RPMI7951 (cell line): ENCODE data around the gene AADACL4. TPM values are rescaled to one million over a fixed set of nuclear protein-coding genes. Genes with fewer than 3 reads are reported as not detected.
A peak's percentile ranks its signal among the peaks of the same experiment; 100 is the strongest.

Source experiments
- DNase-seq: peaks from one replicate; pipeline ENCODE4 v3.0.0-alpha.2; 2012; ENCODE audit warnings: low read depth
- total RNA-seq: library from RNA; depleted of rRNA; stranded (reverse); fragments of >200 nt; shearing (Covaris generic); gene quantifications from 2 replicates; pipeline ENCODE4 v1.2.3, GENCODE V29; 2014; rRNA removed

AADACL4 gene
- total RNA-seq, result not detected in 2 replicates

DNA sequence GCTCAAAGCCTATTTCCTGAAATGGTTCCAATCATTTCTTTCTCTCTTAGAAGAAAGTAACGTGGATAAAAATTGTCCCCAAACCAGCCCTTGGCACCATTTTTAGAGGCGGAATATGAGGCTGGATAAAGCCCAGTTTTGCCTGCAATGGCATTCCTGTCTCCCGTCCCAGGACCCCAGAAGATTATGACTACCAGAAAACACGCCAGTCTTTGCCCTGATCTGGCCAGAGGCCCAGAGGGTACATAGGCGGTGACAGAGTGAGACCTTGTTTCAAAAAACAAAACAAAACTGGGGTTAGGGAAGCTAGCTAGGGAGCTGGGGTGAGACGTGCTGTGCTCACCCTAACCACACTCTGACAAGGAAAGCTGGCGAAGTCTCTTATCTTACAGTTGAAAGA, at the start of gene AADACL4:
AADACL4 (plus strand) TSS at position 301 of the 400 bp plus-strand sequence. CDS start 462 bp downstream, outside the sequence.
- DNase-seq, result no peak

GRCh38 chr1:12594490-12594889, 49.4 kb upstream of the AADACL4 start:
- DNase-seq, result no peak

DNA sequence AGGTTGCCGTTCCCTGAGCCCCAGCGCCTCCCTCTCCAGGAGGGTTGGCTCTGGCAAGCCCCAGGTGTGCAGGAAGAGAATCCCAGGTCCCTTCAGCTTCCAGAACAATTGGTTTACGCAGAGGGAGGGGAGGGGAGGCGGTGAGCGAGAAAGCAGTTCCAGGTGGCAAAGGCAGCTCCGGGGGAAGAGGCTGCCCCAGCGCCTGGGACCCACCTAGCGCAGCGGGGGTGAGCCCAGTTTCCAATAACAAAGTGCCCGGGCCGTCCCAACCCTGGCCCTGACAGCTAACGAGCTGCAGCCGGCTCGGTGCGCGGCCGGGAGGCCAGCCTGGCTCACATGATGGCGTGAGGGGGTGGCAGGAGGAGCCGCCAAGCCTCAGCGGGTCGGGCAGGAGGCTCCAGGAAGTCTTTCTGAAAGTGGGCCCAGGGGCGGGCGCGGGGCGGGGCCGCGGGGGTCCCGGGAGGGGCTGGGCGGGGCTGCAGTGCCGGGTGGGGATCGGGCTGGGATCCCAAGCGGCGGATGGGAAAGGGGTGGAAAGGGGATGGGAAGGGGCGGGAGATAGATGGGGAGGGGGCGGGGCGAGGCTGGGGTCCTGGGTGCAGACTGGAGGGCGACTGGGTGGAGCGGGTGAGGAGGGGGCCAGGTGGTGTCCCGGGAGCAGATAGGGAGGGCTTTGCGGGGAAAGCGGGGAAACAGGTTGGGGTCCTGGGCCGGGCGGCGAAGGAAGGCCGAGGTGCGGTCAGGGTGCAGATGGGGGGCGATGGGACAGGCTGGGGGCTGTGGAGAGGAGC, 48.7 kb upstream of the AADACL4 start:
- peak; percentile 66 for DNase-seq

GRCh38 chr1:12595757-12596006, 48.2 kb upstream of the AADACL4 start:
- no peak for DNase-seq

- DNase-seq, result peak; percentile 99
Observed at GRCh38 chr1:12596007-12596821, 47.7 kb upstream of the AADACL4 start.

GRCh38 chr1:12597792-12598191, 46.1 kb upstream of the AADACL4 start:
- no peak for DNase-seq

DNA sequence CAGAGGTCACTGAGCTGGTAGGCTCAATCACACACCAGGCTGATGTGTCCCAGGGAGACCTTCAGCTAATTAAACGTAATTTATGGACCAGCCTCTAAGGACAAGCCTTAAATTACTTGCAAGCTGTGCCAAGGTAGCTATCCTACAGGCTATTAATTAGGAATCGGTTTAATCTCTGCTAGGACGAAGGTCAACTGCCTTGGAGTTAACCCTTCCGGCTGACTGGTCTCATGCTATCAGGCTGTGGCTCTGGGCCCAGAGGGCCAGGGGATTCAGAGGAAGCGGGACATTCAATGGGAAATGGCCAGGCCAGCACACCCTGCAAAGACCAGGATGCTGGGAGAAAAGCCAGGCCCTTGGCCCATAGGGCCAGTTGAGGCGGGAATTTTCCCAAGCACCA, 44.9 kb upstream of the AADACL4 start:
- DNase-seq, result no peak

DNA sequence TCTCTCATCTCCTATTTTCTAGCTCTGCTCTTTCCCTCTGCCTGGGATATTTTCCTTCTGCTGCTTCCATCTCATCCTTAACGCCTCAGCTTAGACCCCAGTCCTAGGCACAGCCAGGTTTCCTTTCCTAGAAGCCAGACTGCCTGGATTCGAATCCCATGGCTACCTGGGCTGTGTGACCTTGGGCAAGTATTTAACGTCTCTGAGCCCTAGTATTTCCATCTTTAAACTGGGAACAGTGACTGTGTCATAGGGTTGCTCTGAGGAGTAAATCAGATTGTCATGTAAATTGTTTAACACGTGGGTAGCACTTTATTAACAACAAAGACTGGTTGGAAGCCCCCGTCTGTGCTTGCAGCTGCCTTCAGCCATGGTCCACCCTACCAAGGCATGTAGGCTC, 44.2 kb upstream of the AADACL4 start:
- no peak for DNase-seq

DNA sequence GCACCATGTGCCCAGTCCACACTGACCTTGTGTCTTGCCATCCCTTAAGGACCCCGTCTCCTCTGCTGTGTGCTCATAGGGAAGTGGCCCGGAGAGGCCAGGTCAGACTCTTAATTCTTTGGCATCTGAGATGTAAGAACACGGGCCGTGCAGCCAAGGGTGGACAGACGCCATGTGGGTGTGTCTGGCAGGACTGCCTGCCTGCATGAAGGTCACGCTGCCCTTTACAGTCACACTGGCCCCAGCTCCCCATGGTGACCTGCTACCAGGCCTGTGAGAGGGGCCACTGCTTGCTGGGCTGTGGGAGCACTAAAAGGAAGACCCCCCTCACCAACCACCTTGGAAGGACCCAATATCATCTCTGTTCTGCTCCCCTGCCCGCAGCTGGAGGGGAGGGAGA, 43.5 kb upstream of the AADACL4 start:
- DNase-seq, result no peak

GRCh38 chr1:12600880-12601633, 42.8 kb upstream of the AADACL4 start:
- DNase-seq, result peak; percentile 31

DNA sequence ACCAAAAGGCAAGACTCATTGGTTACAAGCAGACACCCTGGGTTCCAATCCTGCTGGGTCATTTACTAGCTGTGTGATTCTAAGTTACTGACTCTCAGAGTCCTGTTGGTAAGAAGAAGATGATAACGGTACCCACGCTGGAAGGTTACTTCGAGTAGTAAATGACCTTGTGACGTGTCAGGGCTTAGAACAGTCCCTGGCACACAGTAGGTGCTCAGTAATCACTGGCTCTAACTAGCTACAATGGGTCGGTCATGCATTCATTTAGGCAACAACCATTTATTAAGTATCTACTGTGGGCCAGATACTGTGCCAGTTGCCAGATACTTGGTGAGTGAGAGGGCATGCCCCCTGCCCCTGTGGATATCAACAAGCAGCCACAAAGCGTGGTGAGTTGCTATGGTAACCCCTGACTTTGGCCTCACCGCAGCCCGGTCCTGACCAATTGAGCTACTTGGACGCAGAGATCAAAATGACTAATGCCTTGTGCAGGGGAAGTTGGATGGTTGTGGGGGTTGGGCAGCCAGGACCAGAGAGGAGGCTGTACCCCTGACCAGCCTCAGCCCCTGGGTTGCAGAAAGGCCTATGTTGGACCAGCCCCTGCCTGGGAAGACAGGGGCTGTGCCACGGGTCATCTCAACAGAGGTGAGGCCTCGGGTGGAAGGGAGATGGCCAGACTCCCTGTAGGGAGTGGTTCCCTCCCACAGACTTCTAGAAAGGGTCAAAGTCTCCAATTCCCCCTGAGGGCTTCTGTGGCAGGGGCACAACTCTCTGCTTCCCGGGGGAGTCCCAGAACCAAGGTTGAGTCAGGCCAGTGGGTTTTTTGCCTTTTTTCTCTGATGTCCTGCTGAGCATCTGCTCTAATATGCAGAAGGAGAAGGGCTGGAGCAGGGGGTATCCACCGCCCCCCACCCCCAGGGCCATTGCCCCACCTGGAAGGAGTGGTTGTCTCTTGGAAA, 41.9 kb upstream of the AADACL4 start:
- peak; percentile 94 for DNase-seq

DNA sequence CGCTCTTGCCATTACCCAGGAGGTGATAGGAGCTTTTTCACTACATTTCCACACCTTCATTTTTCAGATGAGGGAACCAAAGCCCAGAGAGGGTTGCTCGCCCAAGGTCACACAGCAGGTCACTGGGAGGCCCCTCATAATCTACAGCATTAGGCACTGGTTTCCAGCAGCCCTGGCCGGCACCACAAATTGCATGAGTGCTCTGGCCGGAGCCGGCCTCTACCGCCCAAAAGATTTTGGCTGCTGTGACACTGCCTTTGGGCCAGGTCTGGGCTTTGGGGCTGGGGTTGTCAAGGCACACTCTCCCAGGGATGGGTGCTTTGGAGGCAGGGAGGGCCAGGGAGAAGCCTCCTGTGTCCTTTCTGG, 41.2 kb upstream of the AADACL4 start:
- no peak for DNase-seq

- peak; percentile 24 for DNase-seq
Observed at GRCh38 chr1:12603224-12603623, 40.7 kb upstream of the AADACL4 start.

- peak; percentile 100 for DNase-seq
Observed at GRCh38 chr1:12604114-12604874, 39.6 kb upstream of the AADACL4 start.

GRCh38 chr1:12604986-12605385, 38.9 kb upstream of the AADACL4 start:
- no peak for DNase-seq

DNA sequence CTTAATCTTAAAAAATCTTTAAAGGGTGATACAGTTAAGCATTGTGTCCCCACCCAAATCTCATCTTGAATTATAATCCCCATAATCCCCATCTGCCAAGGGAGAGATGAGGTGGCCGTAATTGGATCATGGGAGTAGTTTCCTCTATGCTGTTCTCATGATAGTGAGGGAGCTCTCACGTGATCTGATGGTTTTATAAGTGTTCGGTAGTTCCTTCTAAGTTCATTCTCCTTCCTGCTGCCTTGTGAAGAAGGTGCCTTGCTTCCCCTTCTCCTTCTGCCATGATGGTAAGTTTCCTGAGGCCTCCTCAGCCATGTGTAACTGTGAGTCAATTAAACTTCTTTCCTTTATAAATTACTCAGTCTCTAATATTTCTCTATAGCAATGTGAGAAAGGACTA, 36.6 kb upstream of the AADACL4 start:
- DNase-seq, result peak; percentile 23

- DNase-seq, result no peak
Observed at GRCh38 chr1:12608311-12608957, 35.5 kb upstream of the AADACL4 start.

- DNase-seq, result no peak
Observed at GRCh38 chr1:12609469-12610003, 34.3 kb upstream of the AADACL4 start.

DNA sequence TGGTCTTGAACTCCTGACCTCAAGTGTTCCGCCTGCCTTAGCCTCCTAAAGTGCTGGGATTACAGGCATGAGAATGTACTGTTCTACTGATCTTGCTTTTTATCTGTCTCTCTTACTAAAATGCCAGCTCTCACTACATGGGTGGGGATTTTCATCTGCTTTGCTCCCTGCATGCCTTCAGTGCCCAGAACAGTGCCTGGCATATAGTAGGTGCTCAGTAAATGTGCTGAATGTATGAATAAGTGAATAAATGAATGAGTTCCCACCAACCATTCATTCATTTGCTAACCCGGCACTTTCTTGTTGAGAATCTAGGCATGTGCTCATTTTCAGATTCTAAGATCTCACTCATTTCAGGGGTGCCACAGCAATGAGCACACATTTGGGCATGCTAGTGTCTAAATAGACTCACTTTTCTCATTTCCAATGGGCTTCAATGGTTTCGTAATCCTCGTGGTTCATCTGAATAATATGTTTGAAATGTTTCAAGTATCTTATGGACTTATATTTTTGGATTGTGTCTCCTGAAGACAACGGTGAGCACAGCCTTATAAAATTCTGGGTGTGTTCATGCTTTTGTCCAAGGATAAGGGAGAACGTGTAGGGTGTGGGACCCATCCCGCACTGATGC, 33.5 kb upstream of the AADACL4 start:
- DNase-seq, result no peak
